ENCODE measurements around the gene PHETA2.

GRCh38 chr22:42067671-42068251 lies 6.3 kb upstream of the PHETA2 start:
- TF ChIP-seq POLR2AphosphoS5 (IDR thresholded peaks at IDR 0.05) (no peak), POLR2A (IDR thresholded peaks at IDR 0.05) (no peak), CTCF (IDR thresholded peaks at IDR 0.05) (no peak), EP300 (IDR thresholded peaks at IDR 0.05) (no peak)
